Endothelial cell of umbilical vein (primary cell): ENCODE measurements around the gene C9.

Experiments
- CTCF ChIP-seq, 2 donors: IDR thresholded peaks; 1 replicate in 1 of 2; 2 replicates in 1 of 2; pipeline ENCODE4 v1.5.1; 2011; ENCODE audit warnings: low read length in 2 of 2, mild to moderate bottlenecking in 2 of 2, moderate library complexity in 2 of 2, control low read depth in 1 of 2, inconsistent platforms in 1 of 2, low read depth in 1 of 2; ENCODE audit not compliant: insufficient read depth in 1 of 2; ENCODE audit errors: extremely low read depth in 1 of 2
- EZH2 ChIP-seq: IDR thresholded peaks from 2 replicates; pipeline ENCODE4 v1.6.1; 2012; ENCODE audit warnings: borderline replicate concordance, low read depth, mild to moderate bottlenecking, moderate library complexity, low read length, inconsistent platforms; ENCODE audit not compliant: severe bottlenecking
- GATA2 ChIP-seq: IDR thresholded peaks from 2 replicates; pipeline ENCODE4 v1.7.0; 2011; ENCODE audit warnings: low read depth, mild to moderate bottlenecking, moderate library complexity, mixed read lengths, low read length; ENCODE audit not compliant: insufficient read length, insufficient read depth
- JUN ChIP-seq: IDR thresholded peaks from 2 replicates; pipeline ENCODE4 v1.6.1; 2011; ENCODE audit warnings: borderline replicate concordance, low read depth; ENCODE audit not compliant: insufficient read length, insufficient read depth
- MAX ChIP-seq: IDR thresholded peaks from 2 replicates; pipeline ENCODE4 v1.6.1; 2011; ENCODE audit not compliant: insufficient read depth, insufficient read length
- MYC ChIP-seq: IDR thresholded peaks from one replicate; pipeline ENCODE4 v1.6.1; 2011; ENCODE audit warnings: mild to moderate bottlenecking, low read depth, low read length
- POLR2A ChIP-seq: IDR thresholded peaks from 2 replicates; pipeline ENCODE4 v1.6.1; 2012; ENCODE audit warnings: low read depth, mild to moderate bottlenecking, control low read depth, low read length
- POLR2AphosphoS5 ChIP-seq: IDR thresholded peaks from 2 replicates; pipeline ENCODE4 v1.6.1; 2012; ENCODE audit warnings: low read depth, mild to moderate bottlenecking, control low read depth, low read length, moderate library complexity; ENCODE audit not compliant: insufficient read depth

- TF ChIP-seq CTCF (IDR thresholded peaks at IDR 0.05; ENCODE audit: extremely low read depth in 1 of 2, insufficient read depth in 1 of 2, low read depth in 1 of 2, low read length in 2 of 2) = no peak
- TF ChIP-seq POLR2A = no peak
- TF ChIP-seq MAX = no peak
- no peak for TF ChIP-seq POLR2AphosphoS5
- TF ChIP-seq MYC = no peak
- no peak for TF ChIP-seq EZH2
- TF ChIP-seq JUN = no peak
- no peak for TF ChIP-seq GATA2
Measured at GRCh38 chr5:39371367-39371635, 7.0 kb upstream of the C9 start.
